Measurements from ENCODE around the gene BRINP1.

DNA sequence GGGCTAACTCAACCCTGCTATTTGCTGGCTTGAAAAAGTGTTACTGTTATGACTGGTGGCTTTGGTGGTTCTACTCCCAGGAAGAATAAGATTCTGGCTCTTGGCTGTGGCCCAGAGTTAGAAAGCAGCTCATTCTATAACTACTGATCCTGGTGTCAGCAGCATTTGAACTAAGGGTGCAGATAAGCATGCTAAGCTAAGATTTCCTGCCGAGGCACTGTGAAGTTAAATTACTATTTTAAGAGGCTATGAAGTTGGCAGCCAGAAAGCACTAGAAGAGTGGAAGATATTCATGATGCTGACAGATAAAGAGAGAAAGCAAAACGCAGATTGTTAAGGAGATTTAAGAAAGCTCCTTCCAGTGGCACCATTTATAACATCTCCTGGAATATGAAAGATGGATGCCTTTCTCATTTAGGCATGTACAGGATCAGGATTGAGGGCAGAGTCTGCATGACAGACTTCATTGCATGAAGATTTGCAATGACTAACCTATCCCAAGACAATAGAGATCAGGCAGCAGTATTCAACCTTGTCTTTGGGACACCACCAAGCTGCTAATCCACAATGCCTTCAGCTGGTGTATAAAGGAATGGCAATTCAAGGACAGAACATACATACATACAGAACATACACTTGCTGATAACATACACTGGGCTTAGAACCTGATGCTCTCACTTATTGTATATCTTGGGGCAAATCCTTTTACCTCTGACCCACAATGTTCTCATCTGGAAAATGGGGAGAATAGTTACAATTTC is 11.7 kb downstream of the BRINP1 start:
- TF ChIP-seq, protein P1, sequence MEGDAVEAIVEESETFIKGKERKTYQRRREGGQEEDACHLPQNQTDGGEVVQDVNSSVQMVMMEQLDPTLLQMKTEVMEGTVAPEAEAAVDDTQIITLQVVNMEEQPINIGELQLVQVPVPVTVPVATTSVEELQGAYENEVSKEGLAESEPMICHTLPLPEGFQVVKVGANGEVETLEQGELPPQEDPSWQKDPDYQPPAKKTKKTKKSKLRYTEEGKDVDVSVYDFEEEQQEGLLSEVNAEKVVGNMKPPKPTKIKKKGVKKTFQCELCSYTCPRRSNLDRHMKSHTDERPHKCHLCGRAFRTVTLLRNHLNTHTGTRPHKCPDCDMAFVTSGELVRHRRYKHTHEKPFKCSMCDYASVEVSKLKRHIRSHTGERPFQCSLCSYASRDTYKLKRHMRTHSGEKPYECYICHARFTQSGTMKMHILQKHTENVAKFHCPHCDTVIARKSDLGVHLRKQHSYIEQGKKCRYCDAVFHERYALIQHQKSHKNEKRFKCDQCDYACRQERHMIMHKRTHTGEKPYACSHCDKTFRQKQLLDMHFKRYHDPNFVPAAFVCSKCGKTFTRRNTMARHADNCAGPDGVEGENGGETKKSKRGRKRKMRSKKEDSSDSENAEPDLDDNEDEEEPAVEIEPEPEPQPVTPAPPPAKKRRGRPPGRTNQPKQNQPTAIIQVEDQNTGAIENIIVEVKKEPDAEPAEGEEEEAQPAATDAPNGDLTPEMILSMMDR (conservative IDR thresholded peaks at IDR 0.05), result no peak
- TF ChIP-seq EZH2 (IDR thresholded peaks at IDR 0.05; ENCODE audit: low read depth), result no peak
